DMS114 treated with DMSO at 0.1 percent for 48 hours (cell line): ENCODE measurements around the gene ZNF236.

Experiments used
- DNase-seq: peaks from one replicate; lab custom pipeline; 2025; ENCODE audit not compliant: unreplicated experiment; lab: John Stamatoyannopoulos, UW

Gene ZNF236

GRCh38 chr18:77019641-77020040 is 197.3 kb downstream of the ZNF236 start:
- no peak for DNase-seq
